Astrocyte of the spinal cord (primary cell): ENCODE results near the gene METTL27.

Source experiments
- DNase-seq: peaks from one replicate; pipeline ENCODE4 v3.0.0; 2011; ENCODE audit warnings: low read depth, low spot score
- H3K4me3 ChIP-seq: 2 replicates; pipeline ENCODE4 v1.5.1; 2011; ENCODE audit warnings: low read depth, mild to moderate bottlenecking, low read length, moderate library complexity
- CTCF ChIP-seq: IDR thresholded peaks from 2 replicates; pipeline ENCODE4 v1.5.1; 2012; ENCODE audit warnings: low read depth, mild to moderate bottlenecking, low read length, inconsistent platforms
- in situ Hi-C: cut with HindIII; loops from 2 replicates; pipeline ENCODE4 v1.10.0; 2017; ENCODE audit warnings: low sequenced_read_pairs

METTL27 gene

DNA sequence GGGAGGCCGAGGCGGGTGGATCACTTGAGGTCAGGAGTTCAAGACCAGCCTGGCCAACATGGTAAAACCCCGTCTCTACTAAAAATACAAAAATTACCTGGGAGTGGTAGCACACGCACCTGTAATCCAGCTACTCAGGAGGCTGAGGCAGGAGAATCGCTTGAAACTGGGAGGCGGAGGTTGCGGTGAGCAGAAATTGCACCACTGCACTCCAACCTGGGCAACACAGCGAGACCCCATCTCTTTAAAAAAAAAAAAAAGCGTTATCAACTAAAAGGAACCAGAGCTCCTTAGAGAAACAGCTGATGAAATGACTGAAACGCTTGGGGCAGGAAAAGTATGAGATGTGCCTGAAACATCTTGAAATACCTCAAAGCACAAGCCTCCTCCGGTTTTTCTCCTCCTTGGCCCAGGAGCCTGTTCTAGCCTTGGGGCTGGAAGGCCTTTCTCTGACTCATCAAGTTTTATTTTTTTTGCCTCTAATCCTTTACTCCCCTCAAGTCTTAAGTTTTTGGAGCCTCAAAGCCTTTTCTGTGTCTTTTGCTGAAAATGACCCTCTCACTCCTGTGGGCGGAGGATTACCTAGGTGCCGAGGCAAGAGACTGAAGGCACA is 2.6 kb upstream of the METTL27 start:
- in situ Hi-C loops, result no loop called here
- peak; percentile 44 for DNase-seq
- no peak for TF ChIP-seq CTCF
- no peak overlapping the region for H3K4me3 ChIP-seq

- in situ Hi-C loops, result no loop called here
- TF ChIP-seq CTCF, result no peak
- no peak overlapping the region for H3K4me3 ChIP-seq
- no peak for DNase-seq
Measured at GRCh38 chr7:73844131-73844547, 1.8 kb upstream of the METTL27 start.

DNA sequence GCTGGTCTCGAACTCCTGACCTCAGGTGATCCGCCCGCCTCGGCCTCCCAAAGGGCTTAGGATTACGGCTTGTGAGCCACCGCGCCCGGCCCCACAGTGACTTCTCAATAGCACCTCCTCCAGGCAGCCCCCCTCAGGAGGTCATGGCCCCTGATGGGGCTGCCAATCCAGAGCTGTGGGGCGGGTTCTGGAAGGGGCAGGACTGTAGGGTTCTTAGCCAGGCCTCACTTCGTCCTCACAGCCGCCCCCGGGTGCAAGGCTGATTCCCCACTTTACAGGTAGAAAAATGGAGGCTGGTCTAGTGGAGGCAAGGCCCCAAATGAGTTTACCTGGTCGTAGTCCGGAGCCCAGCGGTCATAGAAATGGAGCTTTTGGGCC is 638 bp downstream of the METTL27 start:
- no peak for TF ChIP-seq CTCF
- DNase-seq, result no peak
- in situ Hi-C loops, result no loop called here
- H3K4me3 ChIP-seq, result peak overlapping the region; percentile 65

- in situ Hi-C loops, result no loop called here
- DNase-seq, result no peak
- no peak for TF ChIP-seq CTCF
- no peak overlapping the region for H3K4me3 ChIP-seq
Measured at GRCh38 chr7:73840715-73841379, 1.5 kb downstream of the METTL27 start.

- no peak for TF ChIP-seq CTCF
- DNase-seq, result no peak
- no peak overlapping the region for H3K4me3 ChIP-seq
- in situ Hi-C loops, result no loop called here
Measured at GRCh38 chr7:73839743-73840714, 2.3 kb downstream of the METTL27 start.

GRCh38 chr7:73839290-73839689 is 3.0 kb downstream of the METTL27 start:
- DNase-seq, result no peak
- H3K4me3 ChIP-seq, result no peak overlapping the region
- no peak for TF ChIP-seq CTCF
- in situ Hi-C loops, result no loop called here
